SU-DHL-6 (cell line): ENCODE measurements around the gene USP6.
"Not testable (repeated sequence)": the region's sequence is repeated elsewhere in the genome, so short reads cannot be mapped to it uniquely, and the experiment has no call there.

ENCODE experiments used
- H2AFZ ChIP-seq: fragments of 200-600 bp; sonication (generic); 2 replicates; pipeline ENCODE4 v1.6.1; 2014; ENCODE audit warnings: low read depth, mild to moderate bottlenecking, moderate library complexity, mixed read lengths, antibody characterized with exemption, low read length; ENCODE audit not compliant: severe bottlenecking
- H3F3A ChIP-seq: fragments of 200-600 bp; shearing (Covaris generic); 2 replicates; pipeline ENCODE4 v1.6.0; 2016; ENCODE audit warnings: antibody characterized with exemption, mild to moderate bottlenecking; ENCODE audit not compliant: insufficient read depth
- H3K27ac ChIP-seq: fragments of 200-600 bp; sonication (generic); 2 replicates; pipeline ENCODE4 v1.5.1; 2016; ENCODE audit warnings: low read depth, mild to moderate bottlenecking, low read length, moderate library complexity, mixed read lengths
- H3K27me3 ChIP-seq: fragments of 200-600 bp; sonication (generic), shearing (Covaris generic); 2 replicates; pipeline ENCODE4 v1.6.0; 2014; ENCODE audit warnings: mild to moderate bottlenecking, low read length
- H3K36me3 ChIP-seq: fragments of 200-600 bp; sonication (generic); 2 replicates; pipeline ENCODE4 v1.6.1; 2014; ENCODE audit warnings: mild to moderate bottlenecking, low read length, mixed read lengths
- H3K4me2 ChIP-seq: fragments of 300-600, 200-600 bp; shearing (Covaris generic), sonication (generic); 2 replicates; pipeline ENCODE4 v1.6.0; 2014; ENCODE audit warnings: low read length, low read depth, mild to moderate bottlenecking; ENCODE audit not compliant: poor library complexity, severe bottlenecking
- H3K4me3 ChIP-seq: fragments of 200-600 bp; sonication (generic); 2 replicates; pipeline ENCODE4 v1.5.1; 2014; ENCODE audit warnings: antibody characterized with exemption, low read length, mild to moderate bottlenecking, mixed read lengths; ENCODE audit not compliant: insufficient read depth, poor library complexity, severe bottlenecking
- H3K79me2 ChIP-seq: fragments of 200-600 bp; sonication (generic); 2 replicates; pipeline ENCODE4 v1.6.1; 2014; ENCODE audit warnings: mild to moderate bottlenecking, low read length, moderate library complexity; ENCODE audit not compliant: insufficient read depth
- H3K9ac ChIP-seq: fragments of 200-600 bp; sonication (generic); 2 replicates; pipeline ENCODE4 v1.7.0; 2014; ENCODE audit warnings: mild to moderate bottlenecking, low read length
- H3K9me2 ChIP-seq: fragments of 200-600 bp; sonication (generic); replicated peaks from 2 replicates; pipeline ENCODE4 v1.6.1; 2014; ENCODE audit warnings: low read length; ENCODE audit not compliant: insufficient read depth
- H3K9me3 ChIP-seq: fragments of 200-600 bp; sonication (generic); 2 replicates; pipeline ENCODE4 v1.6.1; 2014; ENCODE audit warnings: low read length, mixed read lengths; ENCODE audit not compliant: insufficient read depth
- H4K20me1 ChIP-seq: fragments of 200-600 bp; sonication (generic); 2 replicates; pipeline ENCODE4 v1.6.1; 2014; ENCODE audit warnings: low read depth, mild to moderate bottlenecking, antibody characterized with exemption, low read length, moderate library complexity, mixed read lengths
- EZH2phosphoT487 ChIP-seq: fragments of 200-600 bp; sonication (generic), shearing (Covaris generic); conservative IDR thresholded peaks from 2 replicates; pipeline ENCODE4 v1.6.1; 2018; ENCODE audit warnings: mild to moderate bottlenecking, antibody characterized with exemption, low read length, moderate library complexity, mixed read lengths
- TF ChIP-seq, protein P1 (sequence below): fragments of 200-600 bp; sonication (generic); IDR thresholded peaks from one replicate; pipeline ENCODE4 v1.5.1; 2017; ENCODE audit warnings: antibody characterized with exemption, mild to moderate bottlenecking, low read length, moderate library complexity; ENCODE audit not compliant: insufficient read depth, poor library complexity, severe bottlenecking

USP6 gene

DNA sequence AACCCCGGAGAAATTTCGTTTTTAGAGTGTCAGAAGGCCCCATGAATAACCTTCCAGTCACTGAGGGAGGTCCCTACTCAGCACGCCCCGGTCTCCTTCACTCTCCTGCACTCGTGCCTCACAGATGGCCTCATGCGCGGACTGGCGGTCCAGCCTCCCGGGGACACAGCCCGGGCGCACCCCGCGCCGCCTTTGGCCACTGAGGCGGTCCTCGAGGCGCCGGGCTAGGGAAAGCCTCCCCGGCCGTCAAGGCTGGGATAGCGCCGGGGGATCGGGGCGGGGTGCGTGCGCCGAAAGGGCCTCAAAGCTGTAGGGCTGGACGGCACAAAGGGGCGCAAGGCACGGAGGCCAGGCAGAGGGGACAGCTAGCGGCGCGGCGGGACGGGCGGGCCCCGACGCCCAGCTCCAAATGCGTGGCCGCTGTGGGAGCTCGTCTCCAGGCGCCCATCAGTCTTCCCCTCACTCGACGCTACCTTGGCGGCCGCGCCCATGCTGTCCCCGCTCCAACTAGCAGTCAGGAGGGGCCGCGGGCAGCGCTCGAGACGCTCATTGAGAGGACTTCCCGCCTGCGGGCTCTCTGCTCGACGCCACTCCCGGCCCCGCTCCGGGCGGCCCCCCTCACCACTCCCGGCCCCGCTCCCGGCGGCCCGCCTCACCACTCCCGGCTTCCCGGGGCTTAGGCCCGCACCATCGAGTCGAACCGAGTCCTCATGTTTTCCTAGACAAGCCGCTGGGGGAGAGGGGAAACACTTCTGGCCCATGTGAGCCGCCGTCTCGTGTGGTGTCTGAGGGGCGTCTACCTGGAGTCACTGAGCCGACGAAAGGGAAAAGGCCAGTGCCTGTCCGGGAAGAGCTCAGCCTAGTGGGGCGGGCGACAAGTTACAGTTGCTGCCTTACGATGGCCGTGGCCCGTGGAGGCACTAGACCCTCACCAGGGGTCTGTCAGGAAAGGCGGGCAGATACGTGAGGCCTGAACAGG lies at the start of gene USP6:
USP6 (plus strand) TSS at position 360 of the 979 bp plus-strand sequence. CDS start 14,336 bp downstream, outside the sequence.
- H3K9me3 ChIP-seq: no peaks in the 10 kb centered on the region
- no peak within 1 kb of the TSS for H3K4me2 ChIP-seq
- no peaks in the 10 kb centered on the region for H3K27me3 ChIP-seq
- no peak for TF ChIP-seq EZH2phosphoT487
- TF ChIP-seq, protein P1, sequence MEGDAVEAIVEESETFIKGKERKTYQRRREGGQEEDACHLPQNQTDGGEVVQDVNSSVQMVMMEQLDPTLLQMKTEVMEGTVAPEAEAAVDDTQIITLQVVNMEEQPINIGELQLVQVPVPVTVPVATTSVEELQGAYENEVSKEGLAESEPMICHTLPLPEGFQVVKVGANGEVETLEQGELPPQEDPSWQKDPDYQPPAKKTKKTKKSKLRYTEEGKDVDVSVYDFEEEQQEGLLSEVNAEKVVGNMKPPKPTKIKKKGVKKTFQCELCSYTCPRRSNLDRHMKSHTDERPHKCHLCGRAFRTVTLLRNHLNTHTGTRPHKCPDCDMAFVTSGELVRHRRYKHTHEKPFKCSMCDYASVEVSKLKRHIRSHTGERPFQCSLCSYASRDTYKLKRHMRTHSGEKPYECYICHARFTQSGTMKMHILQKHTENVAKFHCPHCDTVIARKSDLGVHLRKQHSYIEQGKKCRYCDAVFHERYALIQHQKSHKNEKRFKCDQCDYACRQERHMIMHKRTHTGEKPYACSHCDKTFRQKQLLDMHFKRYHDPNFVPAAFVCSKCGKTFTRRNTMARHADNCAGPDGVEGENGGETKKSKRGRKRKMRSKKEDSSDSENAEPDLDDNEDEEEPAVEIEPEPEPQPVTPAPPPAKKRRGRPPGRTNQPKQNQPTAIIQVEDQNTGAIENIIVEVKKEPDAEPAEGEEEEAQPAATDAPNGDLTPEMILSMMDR: no peak
- no peaks in the 10 kb centered on the region for H3K9me2 ChIP-seq
- no peak within 1 kb of the TSS for H3K4me3 ChIP-seq
- peaks cover 11% of the 10 kb centered on the region; the same call in 1 of the 2 replicates for H3K79me2 ChIP-seq
- H4K20me1 ChIP-seq: no peaks in the 10 kb centered on the region
- H3K36me3 ChIP-seq: peaks cover 4% of the 10 kb centered on the region; the same call in 1 of the 2 replicates
- H3K9ac ChIP-seq: no peak within 1 kb of the TSS
- H3F3A ChIP-seq: peaks cover 11% of the 10 kb centered on the region; the same call in 1 of the 2 replicates
- H2AFZ ChIP-seq: no peak within 1 kb of the TSS
- H3K27ac ChIP-seq: no peak within 1 kb of the TSS

DNA sequence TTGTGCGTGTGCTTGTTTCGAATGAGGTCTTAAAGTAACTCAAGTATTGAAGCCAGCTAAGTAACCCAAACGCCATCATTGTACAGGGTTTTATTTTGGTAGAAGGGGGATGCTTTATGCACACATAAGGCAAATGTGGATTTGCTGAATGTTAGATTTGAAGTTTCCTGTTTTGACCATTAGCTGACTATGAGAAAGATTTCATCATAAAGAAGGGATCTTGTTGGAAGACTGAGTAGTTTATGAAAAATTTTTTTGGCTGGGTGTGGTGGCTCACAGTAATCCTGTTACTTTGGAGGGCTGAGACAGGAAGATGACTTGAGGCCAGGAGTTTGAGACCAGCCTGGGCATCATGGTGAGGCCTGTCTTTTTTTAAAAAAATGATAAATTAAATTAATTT lies 47.6 kb upstream of the USP6 start:
- no peaks in the 10 kb centered on the region for H3K79me2 ChIP-seq
- no peaks in the 10 kb centered on the region for H3K36me3 ChIP-seq
- no peaks in the 10 kb centered on the region for H4K20me1 ChIP-seq
- H3F3A ChIP-seq: no peaks in the 10 kb centered on the region
- no peak overlapping the region for H3K27ac ChIP-seq
- H3K9me2 ChIP-seq: no peaks in the 10 kb centered on the region
- no peaks in the 10 kb centered on the region for H3K27me3 ChIP-seq
- no peak overlapping the region for H3K9ac ChIP-seq
- no peaks in the 10 kb centered on the region for H3K9me3 ChIP-seq
- H3K4me3 ChIP-seq: no peak overlapping the region
- TF ChIP-seq, protein P1: no peak
- no peak overlapping the region for H3K4me2 ChIP-seq
- H2AFZ ChIP-seq: no peak overlapping the region

DNA sequence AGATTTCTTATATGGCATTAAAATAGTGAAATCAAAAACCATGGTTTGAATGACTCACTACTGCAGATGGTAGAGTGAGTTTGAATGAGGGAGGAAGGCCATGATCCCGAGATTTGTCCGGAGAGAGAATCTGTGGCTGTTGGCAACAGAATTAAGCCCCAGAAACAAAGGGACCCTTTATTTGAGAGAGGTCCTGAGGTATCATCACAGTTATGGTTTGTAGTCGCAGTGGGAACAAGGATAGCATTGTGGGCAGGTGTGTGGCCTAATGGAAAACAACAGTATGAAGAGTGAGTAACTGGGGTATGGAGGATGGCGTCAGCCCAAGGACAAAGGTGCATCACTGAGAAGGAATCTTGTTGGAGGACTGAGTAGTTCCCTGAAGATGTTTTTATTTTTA lies 46.1 kb upstream of the USP6 start:
- TF ChIP-seq, protein P1: no peak
- no peak for TF ChIP-seq EZH2phosphoT487
- H3K9me2 ChIP-seq: no peaks in the 10 kb centered on the region
- H3K9ac ChIP-seq: no peak overlapping the region
- H3K27me3 ChIP-seq: no peaks in the 10 kb centered on the region
- no peaks in the 10 kb centered on the region for H3K36me3 ChIP-seq
- no peak overlapping the region for H3K4me3 ChIP-seq
- no peaks in the 10 kb centered on the region for H3K79me2 ChIP-seq
- H3K27ac ChIP-seq: no peak overlapping the region
- H3F3A ChIP-seq: no peaks in the 10 kb centered on the region
- H2AFZ ChIP-seq: no peak overlapping the region
- no peaks in the 10 kb centered on the region for H3K9me3 ChIP-seq
- H3K4me2 ChIP-seq: no peak overlapping the region
- no peaks in the 10 kb centered on the region for H4K20me1 ChIP-seq

DNA sequence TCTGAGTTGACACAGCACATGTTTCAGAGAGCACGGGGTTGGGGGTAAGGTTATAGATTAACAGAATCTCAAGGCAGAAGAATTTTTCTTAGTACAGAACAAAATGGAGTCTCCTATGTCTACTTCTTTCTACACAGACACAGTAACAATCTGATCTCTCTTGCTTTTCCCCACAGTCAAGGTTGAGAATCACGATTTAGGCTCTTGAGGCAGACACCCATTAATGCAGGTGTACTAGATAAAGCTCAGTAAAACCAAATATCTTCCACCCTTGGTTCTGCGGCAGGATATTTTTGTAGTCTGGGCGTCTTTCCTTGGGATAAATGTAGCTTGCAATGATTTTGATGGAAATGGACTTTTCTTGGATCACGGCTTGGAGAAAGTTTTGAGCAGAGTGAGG lies 40.4 kb upstream of the USP6 start:
- H3K27ac ChIP-seq, H3F3A ChIP-seq, H3K79me2 ChIP-seq, H3K9me2 ChIP-seq, H3K9ac ChIP-seq, H4K20me1 ChIP-seq, H3K4me3 ChIP-seq, H3K4me2 ChIP-seq, H3K27me3 ChIP-seq, H3K9me3 ChIP-seq, H2AFZ ChIP-seq, H3K36me3 ChIP-seq: not testable (repeated sequence)

DNA sequence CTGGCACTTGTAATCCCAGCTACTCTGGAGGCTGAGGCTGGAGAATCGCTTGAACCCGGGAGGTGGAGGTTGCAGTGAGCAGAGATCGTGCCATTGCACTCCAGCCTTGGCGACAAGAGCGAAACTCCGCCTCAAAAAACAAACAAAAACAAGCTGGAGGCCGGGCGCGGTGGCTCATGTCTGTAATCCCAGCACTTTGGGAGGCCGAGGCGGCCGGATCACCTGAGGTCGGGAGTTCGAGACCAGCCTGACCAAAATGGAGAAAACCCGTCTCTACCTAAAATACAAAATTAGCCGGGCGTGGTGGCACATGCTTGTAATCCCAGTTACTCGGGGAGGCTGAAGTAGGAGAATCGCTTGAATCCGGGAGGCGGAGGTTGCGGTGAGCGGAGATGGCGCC lies 38.6 kb upstream of the USP6 start:
- H3F3A ChIP-seq, H4K20me1 ChIP-seq, H3K36me3 ChIP-seq, H3K9me2 ChIP-seq, H3K9me3 ChIP-seq, H3K27me3 ChIP-seq, H3K9ac ChIP-seq, H3K27ac ChIP-seq, H3K79me2 ChIP-seq, H3K4me2 ChIP-seq, H3K4me3 ChIP-seq, H2AFZ ChIP-seq: not testable (repeated sequence)
